ENCODE measurements around the gene ASB13. TPM values are rescaled to one million over a fixed set of nuclear protein-coding genes. Genes with fewer than 3 reads are reported as not detected.

The ASB13 gene
- total RNA-seq, 4 donors from 2014 or later: 11.6 to 18.6 (median 16.5) TPM

DNA sequence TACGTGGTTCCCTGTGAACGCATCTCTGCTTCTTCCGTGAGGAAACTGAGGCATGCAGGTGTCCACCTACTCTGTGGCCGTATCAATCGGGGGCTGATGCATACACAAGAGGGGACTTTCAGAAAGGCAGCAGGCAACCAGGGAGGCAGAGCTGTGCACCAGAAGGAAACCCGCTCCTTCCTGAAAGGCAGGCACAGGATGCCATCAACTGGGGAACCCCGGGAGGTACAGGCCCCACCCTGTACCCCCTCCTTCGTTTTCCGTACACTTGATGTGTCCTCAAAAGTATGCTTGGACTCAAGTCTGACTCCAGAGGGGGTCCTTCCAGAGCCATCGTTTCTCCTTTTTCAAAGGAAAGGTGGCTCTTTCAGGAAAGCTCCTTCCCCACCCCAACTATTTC is 59.5 kb downstream of the ASB13 start:
- Histone ChIP-seq H3K27ac (no peak overlapping the region), H3K27me3 (no peaks in the 10 kb centered on the region), H3K36me3 (no peaks in the 10 kb centered on the region), H3K9me3 (no peaks in the 10 kb centered on the region), H3K4me3 (no peak overlapping the region), H3K4me1 (peaks cover 23% of the 10 kb centered on the region)
- no peak for DNase-seq (ENCODE audit: low spot score in 2 of 2)
- WGBS: 86% methylated on average over 10 of the region's 10 CpGs
- TF ChIP-seq, protein P1, sequence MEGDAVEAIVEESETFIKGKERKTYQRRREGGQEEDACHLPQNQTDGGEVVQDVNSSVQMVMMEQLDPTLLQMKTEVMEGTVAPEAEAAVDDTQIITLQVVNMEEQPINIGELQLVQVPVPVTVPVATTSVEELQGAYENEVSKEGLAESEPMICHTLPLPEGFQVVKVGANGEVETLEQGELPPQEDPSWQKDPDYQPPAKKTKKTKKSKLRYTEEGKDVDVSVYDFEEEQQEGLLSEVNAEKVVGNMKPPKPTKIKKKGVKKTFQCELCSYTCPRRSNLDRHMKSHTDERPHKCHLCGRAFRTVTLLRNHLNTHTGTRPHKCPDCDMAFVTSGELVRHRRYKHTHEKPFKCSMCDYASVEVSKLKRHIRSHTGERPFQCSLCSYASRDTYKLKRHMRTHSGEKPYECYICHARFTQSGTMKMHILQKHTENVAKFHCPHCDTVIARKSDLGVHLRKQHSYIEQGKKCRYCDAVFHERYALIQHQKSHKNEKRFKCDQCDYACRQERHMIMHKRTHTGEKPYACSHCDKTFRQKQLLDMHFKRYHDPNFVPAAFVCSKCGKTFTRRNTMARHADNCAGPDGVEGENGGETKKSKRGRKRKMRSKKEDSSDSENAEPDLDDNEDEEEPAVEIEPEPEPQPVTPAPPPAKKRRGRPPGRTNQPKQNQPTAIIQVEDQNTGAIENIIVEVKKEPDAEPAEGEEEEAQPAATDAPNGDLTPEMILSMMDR (IDR thresholded peaks at IDR 0.05): no peak
- TF ChIP-seq EP300 (IDR thresholded peaks at IDR 0.05) (no peak), POLR2AphosphoS5 (IDR thresholded peaks at IDR 0.05) (no peak), POLR2A (IDR thresholded peaks at IDR 0.05) (no peak)

- H3K36me3 ChIP-seq: no peaks in the 10 kb centered on the region
- H3K4me3 ChIP-seq: no peak overlapping the region
- no peaks in the 10 kb centered on the region for H3K27me3 ChIP-seq
- peaks cover 25% of the 10 kb centered on the region for H3K4me1 ChIP-seq
- no peak for DNase-seq (ENCODE audit: low spot score in 2 of 2)
- no peaks in the 10 kb centered on the region for H3K9me3 ChIP-seq
- WGBS: 78% methylated on average over 7 of the region's 8 CpGs
- TF ChIP-seq, protein P1 (IDR thresholded peaks at IDR 0.05): no peak
- TF ChIP-seq POLR2AphosphoS5 (IDR thresholded peaks at IDR 0.05): no peak
- TF ChIP-seq EP300 (IDR thresholded peaks at IDR 0.05): no peak
- TF ChIP-seq POLR2A (IDR thresholded peaks at IDR 0.05): no peak
- no peak overlapping the region for H3K27ac ChIP-seq
These were observed 60.1 kb downstream of the ASB13 start for GRCh38 chr10:5606321-5606720.

DNA sequence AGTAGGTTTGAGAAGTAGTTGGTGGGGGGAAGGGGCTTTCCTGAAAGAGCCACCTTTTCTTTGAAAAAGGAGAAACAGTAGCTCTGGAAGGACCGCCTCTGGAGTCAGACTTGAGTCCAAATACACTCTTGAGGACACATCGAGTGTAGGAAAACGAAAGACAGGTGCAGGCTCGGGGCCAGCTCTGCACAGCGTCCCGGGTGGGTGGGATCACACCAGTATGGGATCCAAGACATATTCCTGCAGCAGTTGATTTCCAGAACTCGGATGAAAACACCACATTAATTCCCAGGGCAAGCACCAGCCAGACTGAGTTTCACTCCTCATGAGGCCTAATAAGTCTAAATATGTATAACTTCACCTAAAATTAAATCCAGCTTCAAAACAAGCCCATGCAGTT is 61.4 kb downstream of the ASB13 start:
- TF ChIP-seq, protein P1 (IDR thresholded peaks at IDR 0.05): no peak
- TF ChIP-seq POLR2A (IDR thresholded peaks at IDR 0.05) (no peak), EP300 (IDR thresholded peaks at IDR 0.05) (no peak), POLR2AphosphoS5 (IDR thresholded peaks at IDR 0.05) (no peak)
- H3K27ac ChIP-seq: no peak overlapping the region
- H3K36me3 ChIP-seq: no peaks in the 10 kb centered on the region
- 55% methylated on average over 7 of the region's 7 CpGs for WGBS
- H3K4me1 ChIP-seq: peaks cover 16% of the 10 kb centered on the region
- H3K27me3 ChIP-seq: no peaks in the 10 kb centered on the region
- no peaks in the 10 kb centered on the region for H3K9me3 ChIP-seq
- DNase-seq (ENCODE audit: low spot score in 2 of 2): no peak
- no peak overlapping the region for H3K4me3 ChIP-seq

DNA sequence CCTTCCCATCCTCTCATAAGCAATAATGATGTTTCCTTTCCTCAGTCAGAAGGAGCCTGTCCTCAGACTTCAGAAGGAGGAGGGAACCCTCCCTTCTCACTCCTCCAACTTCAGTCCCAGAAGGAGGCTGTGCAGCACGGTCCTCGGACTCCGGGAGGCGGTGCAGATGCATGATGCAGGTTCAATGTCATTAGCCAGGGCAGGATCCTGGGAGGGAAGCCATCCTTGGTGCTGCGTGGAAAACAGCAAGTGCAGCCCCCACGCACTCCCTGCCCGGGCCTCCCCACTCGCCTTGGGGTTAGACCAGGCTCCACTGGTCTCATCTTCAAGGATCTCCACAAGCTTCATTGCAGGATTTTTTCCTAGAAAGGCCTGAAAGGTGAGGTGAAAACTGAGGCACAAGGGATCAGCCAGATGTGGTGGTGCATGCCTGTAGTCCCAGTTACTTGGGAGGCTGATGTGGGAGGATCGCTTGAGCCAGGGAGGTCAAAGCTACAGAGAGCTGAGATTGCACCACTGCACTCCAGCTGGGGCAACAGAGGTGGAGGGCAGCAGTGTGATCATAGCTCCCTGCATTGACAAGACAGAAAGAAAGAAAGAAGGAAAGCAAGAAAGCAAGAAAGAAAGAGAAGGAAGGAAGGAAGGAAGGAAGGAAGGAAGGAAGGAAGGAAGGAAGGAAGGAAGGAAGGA is 62.0 kb downstream of the ASB13 start:
- Histone ChIP-seq H3K4me1 (peaks cover 10% of the 10 kb centered on the region), H3K27me3 (no peaks in the 10 kb centered on the region), H3K9me3 (no peaks in the 10 kb centered on the region), H3K4me3 (no peak overlapping the region), H3K27ac (no peak overlapping the region), H3K36me3 (no peaks in the 10 kb centered on the region)
- TF ChIP-seq EP300 (IDR thresholded peaks at IDR 0.05) (no peak), POLR2A (IDR thresholded peaks at IDR 0.05) (no peak), POLR2AphosphoS5 (IDR thresholded peaks at IDR 0.05) (no peak)
- TF ChIP-seq, protein P1 (IDR thresholded peaks at IDR 0.05): no peak
- no peak for DNase-seq (ENCODE audit: low spot score in 2 of 2)
- WGBS: 98% methylated on average over 8 of the region's 9 CpGs

GRCh38 chr10:5603848-5604170 is 62.6 kb downstream of the ASB13 start:
- H3K4me3 ChIP-seq: no peak overlapping the region
- no peaks in the 10 kb centered on the region for H3K9me3 ChIP-seq
- peaks cover 7% of the 10 kb centered on the region for H3K4me1 ChIP-seq
- H3K36me3 ChIP-seq: no peaks in the 10 kb centered on the region
- TF ChIP-seq, protein P1 (IDR thresholded peaks at IDR 0.05): no peak
- DNase-seq (ENCODE audit: low spot score in 2 of 2): no peak
- WGBS: 96% methylated on average over 11 of the region's 13 CpGs
- H3K27ac ChIP-seq: no peak overlapping the region
- H3K27me3 ChIP-seq: no peaks in the 10 kb centered on the region
